Measurements from ENCODE around the gene UBR4. TPM values are rescaled to one million over a fixed set of nuclear protein-coding genes. Genes with fewer than 3 reads are reported as not detected.

UBR4 gene
- total RNA-seq, 5 donors from 2014 or later (not counting 1 experiment from before 2014, with no cell fraction given) = 139 to 156 (median 147) TPM

- H3K4me1 Mint-ChIP-seq = peaks cover 0 to 10% (median 5%) of the 10 kb centered on the region in 3 donors
- DNase-seq (peak in 1 of 35 experiments; percentile 45), ATAC-seq (replicated peaks in 1 of 4) (peak in 1 of 4 experiments; percentile 45)
- H3K27me3 Mint-ChIP-seq = no peaks in the 10 kb centered on the region
- Histone ChIP-seq H3K4me3 (ENCODE audit: control insufficient read depth in 1 of 2, extremely low read depth in 1 of 2, low read length in 1 of 2) (no peak overlapping the region), H3K27ac (ENCODE audit: low read length) (no peak overlapping the region), H3K9me3 (no peaks in the 10 kb centered on the region), H3K36me3 (ENCODE audit: control insufficient read depth in 2 of 2, extremely low read depth in 1 of 2, insufficient read depth in 1 of 2, low read length in 1 of 2) (peaks cover 42 to 94% of the 10 kb centered on the region in 2 donors), H3K27me3 (replicated peaks in 1 of 2; ENCODE audit: control insufficient read depth in 2 of 2, extremely low read depth in 1 of 2, insufficient read depth in 2 of 2, low read length in 1 of 2) (no peaks in the 10 kb centered on the region), H3K4me1 (ENCODE audit: control insufficient read depth in 1 of 2, extremely low read depth in 1 of 2, insufficient read depth in 2 of 2, low read length in 2 of 2) (no peaks in the 10 kb centered on the region)
- ChIA-PET POLR2A (no interaction called here), CTCF (no interaction called here)
- peaks cover 69% of the 10 kb centered on the region for H3K36me3 Mint-ChIP-seq
- no peaks in the 10 kb centered on the region for H3K9me3 Mint-ChIP-seq
- WGBS (ENCODE audit: insufficient coverage) = 47% methylated on average over 6 of the region's 9 CpGs
- H3K4me3 Mint-ChIP-seq = no peak overlapping the region
- peak overlapping the region; percentile 16 to 43 for H3K27ac Mint-ChIP-seq
These were observed 122.1 kb downstream of the UBR4 start for GRCh38 chr1:19087737-19088594.

DNA sequence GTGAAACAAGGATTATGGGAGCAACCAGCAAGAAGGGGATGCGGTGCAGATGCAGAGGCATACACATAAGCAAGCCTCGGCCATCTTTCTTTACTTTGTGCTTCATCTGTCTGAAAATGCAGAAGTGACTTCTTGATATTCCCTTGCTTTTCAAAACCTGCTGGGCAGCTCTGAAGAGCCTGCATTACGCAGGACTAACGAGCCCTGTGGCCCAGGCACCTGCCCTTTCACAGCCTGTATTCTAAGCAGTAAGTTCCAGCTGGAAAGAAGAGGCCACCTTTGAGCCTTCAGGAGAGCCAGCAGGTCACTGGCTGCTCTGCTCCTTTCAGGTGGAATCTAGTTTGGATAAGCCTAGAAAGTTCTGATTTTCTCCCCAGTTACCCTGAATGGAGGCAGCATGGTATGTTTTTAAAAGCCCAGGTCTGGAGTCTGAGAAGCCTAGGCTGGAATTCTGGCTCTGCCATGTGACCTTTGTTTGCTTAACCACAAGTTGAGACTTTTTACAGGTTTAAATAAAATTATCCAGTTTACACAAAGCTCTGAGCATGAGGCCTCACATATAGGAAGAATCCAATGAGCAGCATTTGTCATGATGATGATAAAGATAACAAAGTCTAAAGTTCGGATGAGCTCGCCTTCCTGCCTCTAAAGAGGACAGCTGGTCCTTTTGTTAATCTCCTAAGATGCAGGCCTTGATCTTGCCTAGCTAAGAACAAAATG lies 122.9 kb downstream of the UBR4 start:
- no peak overlapping the region for H3K4me3 Mint-ChIP-seq

GRCh38 chr1:19086176-19086875 lies 123.7 kb downstream of the UBR4 start:
- ChIA-PET POLR2A (no interaction called here), CTCF (no interaction called here)
- Histone ChIP-seq H3K9me3 (no peaks in the 10 kb centered on the region), H3K4me3 (ENCODE audit: control insufficient read depth in 1 of 2, extremely low read depth in 1 of 2, low read length in 1 of 2) (no peak overlapping the region), H3K27ac (ENCODE audit: low read length) (no peak overlapping the region), H3K4me1 (ENCODE audit: control insufficient read depth in 1 of 2, extremely low read depth in 1 of 2, insufficient read depth in 2 of 2, low read length in 2 of 2) (no peaks in the 10 kb centered on the region), H3K36me3 (ENCODE audit: control insufficient read depth in 2 of 2, extremely low read depth in 1 of 2, insufficient read depth in 1 of 2, low read length in 1 of 2) (peaks cover 45 to 95% of the 10 kb centered on the region in 2 donors), H3K27me3 (replicated peaks in 1 of 2; ENCODE audit: control insufficient read depth in 2 of 2, extremely low read depth in 1 of 2, insufficient read depth in 2 of 2, low read length in 1 of 2) (no peaks in the 10 kb centered on the region)
- ATAC-seq (replicated peaks in 1 of 4) = no peak
- H3K4me1 Mint-ChIP-seq = peaks cover 0 to 10% (median 5%) of the 10 kb centered on the region in 3 donors
- H3K9me3 Mint-ChIP-seq = no peaks in the 10 kb centered on the region
- no peak overlapping the region for H3K27ac Mint-ChIP-seq
- no peaks in the 10 kb centered on the region for H3K27me3 Mint-ChIP-seq
- no peak overlapping the region for H3K4me3 Mint-ChIP-seq
- WGBS (ENCODE audit: insufficient coverage) = 96% methylated on average over 9 of the region's 21 CpGs
- no peak for DNase-seq
- H3K36me3 Mint-ChIP-seq = peaks cover 71% of the 10 kb centered on the region

More for the DNA sequence above, 122.9 kb downstream of the UBR4 start:
- DNase-seq = no peak
- H3K4me1 ChIP-seq (ENCODE audit: control insufficient read depth in 1 of 2, extremely low read depth in 1 of 2, insufficient read depth in 2 of 2, low read length in 2 of 2) = no peaks in the 10 kb centered on the region
- no peak overlapping the region for H3K4me3 ChIP-seq (ENCODE audit: control insufficient read depth in 1 of 2, extremely low read depth in 1 of 2, low read length in 1 of 2)
- no peaks in the 10 kb centered on the region for H3K9me3 ChIP-seq
- no peaks in the 10 kb centered on the region for H3K27me3 ChIP-seq (replicated peaks in 1 of 2; ENCODE audit: control insufficient read depth in 2 of 2, extremely low read depth in 1 of 2, insufficient read depth in 2 of 2, low read length in 1 of 2)
- Mint-ChIP-seq H3K9me3 (no peaks in the 10 kb centered on the region), H3K4me1 (peaks cover 0 to 10% (median 5%) of the 10 kb centered on the region in 3 donors), H3K36me3 (peaks cover 70% of the 10 kb centered on the region), H3K27ac (no peak overlapping the region), H3K27me3 (no peaks in the 10 kb centered on the region)
- H3K36me3 ChIP-seq (ENCODE audit: control insufficient read depth in 2 of 2, extremely low read depth in 1 of 2, insufficient read depth in 1 of 2, low read length in 1 of 2) = peaks cover 39 to 95% of the 10 kb centered on the region in 2 donors
- 100% methylated on average over 4 of the region's 6 CpGs for WGBS (ENCODE audit: insufficient coverage)
- POLR2A ChIA-PET = no interaction called here
- CTCF ChIA-PET = no interaction called here
- H3K27ac ChIP-seq (ENCODE audit: low read length) = no peak overlapping the region
- no peak for ATAC-seq (replicated peaks in 1 of 4)

DNA sequence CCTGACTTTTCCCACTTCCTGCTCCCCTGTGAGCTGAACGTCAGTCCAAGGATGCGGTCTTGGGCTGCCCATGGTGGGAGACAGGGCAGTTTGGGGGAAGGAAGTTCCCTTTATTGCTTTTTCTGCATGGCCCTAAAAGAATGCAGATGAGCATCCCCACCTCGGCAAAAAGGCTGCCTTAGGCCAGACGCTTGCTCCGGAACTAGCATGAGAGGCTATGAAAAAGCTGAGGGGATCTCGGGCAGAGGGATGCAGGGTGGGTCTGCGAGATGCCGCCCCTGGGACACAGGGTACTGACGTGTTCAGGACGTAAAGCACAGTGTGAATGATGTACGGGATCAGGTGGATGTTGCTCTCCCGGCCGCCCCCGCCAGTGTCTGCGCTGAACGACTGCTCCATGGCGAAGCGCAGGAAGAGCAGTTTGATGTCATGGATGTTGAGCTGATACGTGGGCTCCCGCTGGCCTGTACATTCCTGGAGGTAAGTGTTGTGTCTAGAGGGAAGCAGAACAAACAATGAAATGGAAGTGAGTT lies 125.8 kb downstream of the UBR4 start:
- Mint-ChIP-seq H3K27ac (no peak overlapping the region), H3K36me3 (peaks cover 77% of the 10 kb centered on the region), H3K4me3 (no peak overlapping the region), H3K27me3 (no peaks in the 10 kb centered on the region), H3K4me1 (peaks cover 0 to 10% (median 5%) of the 10 kb centered on the region in 3 donors), H3K9me3 (no peaks in the 10 kb centered on the region)
- no peak overlapping the region for H3K27ac ChIP-seq (ENCODE audit: low read length)
- ATAC-seq (replicated peaks in 1 of 4) = no peak
- no peaks in the 10 kb centered on the region for H3K4me1 ChIP-seq (ENCODE audit: control insufficient read depth in 1 of 2, extremely low read depth in 1 of 2, insufficient read depth in 2 of 2, low read length in 2 of 2)
- no peak for DNase-seq
- 99% methylated on average over 19 of the region's 20 CpGs for WGBS (ENCODE audit: insufficient coverage)
- H3K36me3 ChIP-seq (ENCODE audit: control insufficient read depth in 2 of 2, extremely low read depth in 1 of 2, insufficient read depth in 1 of 2, low read length in 1 of 2) = peaks cover 53 to 99% of the 10 kb centered on the region in 2 donors
- H3K27me3 ChIP-seq (replicated peaks in 1 of 2; ENCODE audit: control insufficient read depth in 2 of 2, extremely low read depth in 1 of 2, insufficient read depth in 2 of 2, low read length in 1 of 2) = no peaks in the 10 kb centered on the region
- no peak overlapping the region for H3K4me3 ChIP-seq (ENCODE audit: control insufficient read depth in 1 of 2, extremely low read depth in 1 of 2, low read length in 1 of 2)
- no peaks in the 10 kb centered on the region for H3K9me3 ChIP-seq
- POLR2A ChIA-PET = no interaction called here
- CTCF ChIA-PET = interaction anchor here in 1 of 2 donors (0.5 kb wide), 1 partner anchor 816 kb away, joined by 3 read pairs; no protein-coding TSS in a partner anchor

GRCh38 chr1:19083081-19083480 lies 127.0 kb downstream of the UBR4 start:
- Histone ChIP-seq H3K36me3 (ENCODE audit: control insufficient read depth in 2 of 2, extremely low read depth in 1 of 2, insufficient read depth in 1 of 2, low read length in 1 of 2) (peaks cover 47 to 99% of the 10 kb centered on the region in 2 donors), H3K27me3 (replicated peaks in 1 of 2; ENCODE audit: control insufficient read depth in 2 of 2, extremely low read depth in 1 of 2, insufficient read depth in 2 of 2, low read length in 1 of 2) (no peaks in the 10 kb centered on the region), H3K9me3 (no peaks in the 10 kb centered on the region), H3K27ac (ENCODE audit: low read length) (no peak overlapping the region), H3K4me1 (ENCODE audit: control insufficient read depth in 1 of 2, extremely low read depth in 1 of 2, insufficient read depth in 2 of 2, low read length in 2 of 2) (no peaks in the 10 kb centered on the region), H3K4me3 (ENCODE audit: control insufficient read depth in 1 of 2, extremely low read depth in 1 of 2, low read length in 1 of 2) (no peak overlapping the region)
- ATAC-seq (replicated peaks in 1 of 4) = no peak
- ChIA-PET POLR2A (no interaction called here), CTCF (no interaction called here)
- Mint-ChIP-seq H3K4me3 (no peak overlapping the region), H3K27me3 (no peaks in the 10 kb centered on the region), H3K9me3 (no peaks in the 10 kb centered on the region), H3K36me3 (peaks cover 74% of the 10 kb centered on the region), H3K4me1 (peaks cover 0 to 3% (median 0%) of the 10 kb centered on the region in 3 donors), H3K27ac (no peak overlapping the region)
- DNase-seq = no peak
- WGBS (ENCODE audit: insufficient coverage) = 85% methylated on average over 6 of the region's 7 CpGs
